ENCODE results near the gene PDHA1.

PDHA1 gene

GRCh38 chrX:19361701-19362100 is 18.0 kb downstream of the PDHA1 start:
- no peak for DNase-seq (ENCODE audit: low read depth in 1 of 2, low spot score in 1 of 2)
- no peak overlapping the region for H3K4me3 ChIP-seq (replicated peaks; ENCODE audit: insufficient read depth, low read length)
- H3K27me3 ChIP-seq (ENCODE audit: insufficient read depth, poor library complexity, severe bottlenecking), result no peaks in the 10 kb centered on the region
- no peak for TF ChIP-seq GABPA (IDR thresholded peaks at IDR 0.05; ENCODE audit: low read depth)
- no peak for TF ChIP-seq CTCF (IDR thresholded peaks at IDR 0.05; ENCODE audit: insufficient read depth, low read length)
- no peak for TF ChIP-seq SPI1 (IDR thresholded peaks at IDR 0.05; ENCODE audit: borderline replicate concordance, low read depth)
- no peak for TF ChIP-seq POLR2AphosphoS5 (IDR thresholded peaks at IDR 0.05; ENCODE audit: low read depth)
- no peak for TF ChIP-seq REST (IDR thresholded peaks at IDR 0.05; ENCODE audit: insufficient replicate concordance, low read depth)
- H3K27ac ChIP-seq (replicated peaks), result no peak overlapping the region

GRCh38 chrX:19368576-19368975 is 24.8 kb downstream of the PDHA1 start:
- no peak overlapping the region for H3K4me3 ChIP-seq (replicated peaks; ENCODE audit: insufficient read depth, low read length)
- no peak for DNase-seq (ENCODE audit: low read depth in 1 of 2, low spot score in 1 of 2)
- TF ChIP-seq SPI1 (IDR thresholded peaks at IDR 0.05; ENCODE audit: borderline replicate concordance, low read depth) (no peak), POLR2AphosphoS5 (IDR thresholded peaks at IDR 0.05; ENCODE audit: low read depth) (no peak), CTCF (IDR thresholded peaks at IDR 0.05; ENCODE audit: insufficient read depth, low read length) (no peak), REST (IDR thresholded peaks at IDR 0.05; ENCODE audit: insufficient replicate concordance, low read depth) (no peak), GABPA (IDR thresholded peaks at IDR 0.05; ENCODE audit: low read depth) (no peak)
- H3K27me3 ChIP-seq (ENCODE audit: insufficient read depth, poor library complexity, severe bottlenecking), result no peaks in the 10 kb centered on the region
- H3K27ac ChIP-seq (replicated peaks), result no peak overlapping the region

- H3K27ac ChIP-seq (replicated peaks), result no peak overlapping the region
- no peak for DNase-seq (ENCODE audit: low read depth in 1 of 2, low spot score in 1 of 2)
- no peak for TF ChIP-seq GABPA (IDR thresholded peaks at IDR 0.05; ENCODE audit: low read depth)
- TF ChIP-seq POLR2AphosphoS5 (IDR thresholded peaks at IDR 0.05; ENCODE audit: low read depth), result no peak
- no peak for TF ChIP-seq CTCF (IDR thresholded peaks at IDR 0.05; ENCODE audit: insufficient read depth, low read length)
- TF ChIP-seq SPI1 (IDR thresholded peaks at IDR 0.05; ENCODE audit: borderline replicate concordance, low read depth), result no peak
- H3K27me3 ChIP-seq (ENCODE audit: insufficient read depth, poor library complexity, severe bottlenecking), result no peaks in the 10 kb centered on the region
- H3K4me3 ChIP-seq (replicated peaks; ENCODE audit: insufficient read depth, low read length), result no peak overlapping the region
Measured at GRCh38 chrX:19370061-19370460, 26.3 kb downstream of the PDHA1 start.

GRCh38 chrX:19372170-19372546 is 28.4 kb downstream of the PDHA1 start:
- H3K4me3 ChIP-seq (replicated peaks; ENCODE audit: insufficient read depth, low read length), result peak overlapping the region; percentile 16
- H3K27me3 ChIP-seq (ENCODE audit: insufficient read depth, poor library complexity, severe bottlenecking), result no peaks in the 10 kb centered on the region
- peak in 1 of 2 experiments; percentile 75 for DNase-seq (ENCODE audit: low read depth in 1 of 2, low spot score in 1 of 2)
- no peak for TF ChIP-seq GABPA (IDR thresholded peaks at IDR 0.05; ENCODE audit: low read depth)
- no peak for TF ChIP-seq POLR2AphosphoS5 (IDR thresholded peaks at IDR 0.05; ENCODE audit: low read depth)
- TF ChIP-seq CTCF (IDR thresholded peaks at IDR 0.05; ENCODE audit: insufficient read depth, low read length), result peak; percentile 43
- no peak for TF ChIP-seq REST (IDR thresholded peaks at IDR 0.05; ENCODE audit: insufficient replicate concordance, low read depth)
- no peak for TF ChIP-seq SPI1 (IDR thresholded peaks at IDR 0.05; ENCODE audit: borderline replicate concordance, low read depth)
- no peak overlapping the region for H3K27ac ChIP-seq (replicated peaks)

All from HL-60 (cell line).